Ovary (tissue), 3 donors: Measurements from ENCODE around the gene DGKI.

Experiments
- CTCF ChIP-seq, 3 donors: fragments of 450-650 bp in 2 of 3; fragments of 200-600 bp in 1 of 3; IDR thresholded peaks; one replicate each; pipeline versions ENCODE4 v1.5.1 to v1.8.0; 2016 to 2022; ENCODE audit warnings: antibody characterized with exemption in 3 of 3, mild to moderate bottlenecking in 1 of 3
- EP300 ChIP-seq: sonication (generic); formaldehyde crosslinking; IDR thresholded peaks from one replicate; pipeline ENCODE4 v1.6.1; 2017; ENCODE audit warnings: antibody characterized with exemption
- POLR2A ChIP-seq: fragments of 450-650 bp; IDR thresholded peaks from one replicate; pipeline ENCODE4 v1.6.1; 2017; ENCODE audit warnings: antibody characterized with exemption, mild to moderate bottlenecking, moderate library complexity
- donor health status: DM: no; HTN: no; CAD: no.

DNA sequence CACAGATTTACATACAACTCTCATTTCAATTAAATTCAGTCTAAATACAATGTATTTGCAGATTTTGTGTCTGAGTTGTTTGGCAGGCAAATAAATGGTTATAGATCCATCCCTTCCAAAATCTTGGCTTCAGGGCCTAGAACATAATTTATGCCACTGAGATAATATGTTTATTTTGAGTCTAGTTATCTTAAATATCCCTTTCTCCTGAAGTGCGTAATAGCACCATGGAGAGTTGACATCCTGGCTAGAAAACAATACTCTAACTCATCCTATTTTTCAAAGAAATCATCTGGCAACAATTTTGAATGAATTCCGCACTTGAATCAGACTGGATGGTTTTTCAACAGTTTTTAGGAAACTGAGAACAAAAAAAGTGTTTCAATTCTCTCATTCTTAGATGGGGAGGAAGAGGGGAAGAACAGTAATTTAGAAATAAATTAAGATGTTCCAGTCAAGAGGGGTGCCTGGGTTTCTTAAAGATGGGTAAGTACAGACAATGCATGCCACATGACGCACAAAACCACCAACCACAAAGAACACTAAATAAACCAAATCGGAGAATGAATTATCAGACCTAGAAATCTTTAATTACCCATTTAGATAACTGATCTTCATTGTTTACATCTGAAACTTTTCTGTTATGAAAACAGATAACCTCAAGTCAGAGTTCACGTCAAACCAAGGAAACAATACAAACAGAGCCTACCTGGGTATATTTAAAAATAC lies 274.6 kb downstream of the DGKI start:
- no peak for TF ChIP-seq CTCF (IDR thresholded peaks at IDR 0.05)
- TF ChIP-seq EP300, result no peak
- no peak for TF ChIP-seq POLR2A
